Prostate gland (tissue), 2 donors: Measurements from ENCODE around the gene ZCCHC7. TPM values are rescaled to one million over a fixed set of nuclear protein-coding genes. Genes with fewer than 3 reads are reported as not detected.
"Not testable (repeated sequence)": the region's sequence is repeated elsewhere in the genome, so short reads cannot be mapped to it uniquely, and the experiment has no call there.

Source experiments
- DNase-seq: peaks from one replicate; pipeline ENCODE4 v3.0.0-alpha.2; 2019; ENCODE audit warnings: low spot score
- H3K27ac ChIP-seq, 2 donors: fragments of 200-600 bp; sonication (generic); 2 replicates each; pipeline ENCODE4 v1.5.1; 2017 to 2019
- H3K27me3 ChIP-seq: fragments of 200-600 bp; sonication (generic); replicated peaks from 2 replicates; pipeline ENCODE4 v1.5.1; 2019; ENCODE audit not compliant: insufficient read depth
- H3K36me3 ChIP-seq, 2 donors: fragments of 200-600 bp; sonication (generic); 1 replicate in 1 of 2; 2 replicates in 1 of 2; pipeline versions ENCODE4 v1.5.1 to v1.8.1; 2017 to 2019
- H3K4me1 ChIP-seq: fragments of 200-600 bp; sonication (generic); replicated peaks from 2 replicates; pipeline ENCODE4 v1.5.1; 2019
- H3K4me3 ChIP-seq, 2 donors: fragments of 200-600 bp; sonication (generic); 2 replicates each; pipeline ENCODE4 v1.5.1; 2017 to 2019
- H3K9me3 ChIP-seq: fragments of 200-600 bp; sonication (generic); 2 replicates; pipeline ENCODE4 v1.5.1; 2017
- CTCF ChIP-seq, 4 experiments: fragments of 200-600 bp in 2 of 4; fragments of 450-650 bp in 2 of 4; sonication (generic) in 2 of 4; IDR thresholded peaks; 1 replicate in 3 of 4; 2 replicates in 1 of 4; pipeline ENCODE4 v1.5.1; 2016 to 2019; ENCODE audit warnings: antibody characterized with exemption in 4 of 4, mild to moderate bottlenecking in 2 of 4, moderate library complexity in 2 of 4
- POLR2A ChIP-seq: fragments of 450-650 bp; IDR thresholded peaks from one replicate; pipeline ENCODE4 v1.6.1; 2016; ENCODE audit warnings: antibody characterized with exemption, mild to moderate bottlenecking
- POLR2AphosphoS5 ChIP-seq: sonication (generic); formaldehyde crosslinking; IDR thresholded peaks from one replicate; pipeline ENCODE4 v1.6.1; 2017; ENCODE audit warnings: antibody characterized with exemption
- WGBS: methylation state at CpG from one replicate; pipeline ENCODE4 v1.1.5; 2018; 5-methylcytosine and 5-hydroxymethylcytosine counted together
- intact Hi-C: fragments of 100-400 bp; cut with DNase I; formaldehyde crosslinking; loops from one replicate; pipeline ENCODE4 v1.14.2; 2022
- total RNA-seq, 2 donors: library from RNA; depleted of rRNA; stranded (reverse); fragments of >200 nt; gene quantifications; one replicate each; pipeline ENCODE4 v1.1.0, GENCODE V29; 2016

The ZCCHC7 gene
- total RNA-seq, 2 donors from 2014 or later: 12.7 to 14.2 TPM

- TF ChIP-seq POLR2AphosphoS5 (no peak), POLR2A (no peak), CTCF (IDR thresholded peaks at IDR 0.05) (no peak)
- Histone ChIP-seq H3K4me3 (no peak overlapping the region), H3K27ac (no peak overlapping the region), H3K4me1 (no peaks in the 10 kb centered on the region), H3K36me3 (no peaks in the 10 kb centered on the region), H3K9me3 (no peaks in the 10 kb centered on the region), H3K27me3 (no peaks in the 10 kb centered on the region)
- 93% methylated on average over 5 of the region's 5 CpGs for WGBS
- intact Hi-C loops: no loop called here
- DNase-seq: no peak
These were observed 67.5 kb downstream of the ZCCHC7 start for GRCh38 chr9:37187713-37188439.

DNA sequence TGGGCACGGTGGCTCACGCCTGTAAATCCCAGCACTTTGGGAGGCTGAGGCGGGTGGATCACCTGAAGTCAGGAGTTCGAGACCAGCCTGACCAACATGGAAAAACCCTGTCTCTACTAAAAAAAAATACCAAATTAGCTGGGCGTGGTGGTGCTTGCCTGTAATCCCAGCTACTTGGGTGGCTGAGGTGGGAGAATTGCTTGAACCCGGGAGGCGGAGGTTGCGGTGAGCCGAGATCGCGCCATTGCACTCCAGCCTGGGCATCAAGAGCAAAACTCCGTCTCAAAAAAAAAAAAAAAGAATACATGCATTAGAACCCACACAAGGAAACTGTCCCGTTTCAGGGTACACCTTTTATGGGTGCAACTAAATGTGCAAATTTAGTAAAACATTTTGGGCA, 70.4 kb downstream of the ZCCHC7 start:
- H3K4me1 ChIP-seq, H3K27me3 ChIP-seq, H3K36me3 ChIP-seq, DNase-seq, H3K27ac ChIP-seq, H3K9me3 ChIP-seq, intact Hi-C loops, H3K4me3 ChIP-seq: not testable (repeated sequence)
- 98% methylated on average over 13 of the region's 13 CpGs for WGBS

GRCh38 chr9:37191403-37192089, 71.2 kb downstream of the ZCCHC7 start:
- intact Hi-C loops: no loop called here
- Histone ChIP-seq H3K9me3 (no peaks in the 10 kb centered on the region), H3K4me1 (no peaks in the 10 kb centered on the region), H3K36me3 (no peaks in the 10 kb centered on the region), H3K4me3 (no peak overlapping the region), H3K27ac (no peak overlapping the region), H3K27me3 (no peaks in the 10 kb centered on the region)
- 89% methylated on average over 4 of the region's 4 CpGs for WGBS
- DNase-seq: no peak
- TF ChIP-seq POLR2AphosphoS5: no peak
- TF ChIP-seq POLR2A: no peak

DNA sequence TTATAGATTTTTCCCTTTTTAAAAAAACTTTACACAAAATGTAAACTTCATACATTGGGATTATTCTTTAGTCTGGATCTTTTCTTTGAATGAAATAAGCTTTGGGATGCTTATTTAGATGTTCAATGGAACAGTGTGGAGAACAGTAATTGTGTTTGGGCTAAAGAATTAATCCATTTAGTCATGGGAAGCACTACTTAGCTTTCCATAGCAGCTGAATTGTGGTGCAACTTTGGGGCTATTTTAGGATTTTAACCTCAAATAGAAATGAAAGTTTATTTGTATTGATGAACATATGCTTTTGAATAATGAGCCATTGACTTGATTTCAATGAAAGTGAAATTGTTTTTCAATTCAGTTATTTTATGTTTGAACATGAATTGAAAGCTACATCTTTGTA, 72.4 kb downstream of the ZCCHC7 start:
- Histone ChIP-seq H3K4me1 (no peaks in the 10 kb centered on the region), H3K27me3 (no peaks in the 10 kb centered on the region), H3K9me3 (no peaks in the 10 kb centered on the region), H3K36me3 (no peaks in the 10 kb centered on the region), H3K4me3 (no peak overlapping the region), H3K27ac (no peak overlapping the region)
- no peak for DNase-seq
- intact Hi-C loops: no loop called here
- TF ChIP-seq CTCF (IDR thresholded peaks at IDR 0.05) (no peak), POLR2A (no peak), POLR2AphosphoS5 (no peak)

DNA sequence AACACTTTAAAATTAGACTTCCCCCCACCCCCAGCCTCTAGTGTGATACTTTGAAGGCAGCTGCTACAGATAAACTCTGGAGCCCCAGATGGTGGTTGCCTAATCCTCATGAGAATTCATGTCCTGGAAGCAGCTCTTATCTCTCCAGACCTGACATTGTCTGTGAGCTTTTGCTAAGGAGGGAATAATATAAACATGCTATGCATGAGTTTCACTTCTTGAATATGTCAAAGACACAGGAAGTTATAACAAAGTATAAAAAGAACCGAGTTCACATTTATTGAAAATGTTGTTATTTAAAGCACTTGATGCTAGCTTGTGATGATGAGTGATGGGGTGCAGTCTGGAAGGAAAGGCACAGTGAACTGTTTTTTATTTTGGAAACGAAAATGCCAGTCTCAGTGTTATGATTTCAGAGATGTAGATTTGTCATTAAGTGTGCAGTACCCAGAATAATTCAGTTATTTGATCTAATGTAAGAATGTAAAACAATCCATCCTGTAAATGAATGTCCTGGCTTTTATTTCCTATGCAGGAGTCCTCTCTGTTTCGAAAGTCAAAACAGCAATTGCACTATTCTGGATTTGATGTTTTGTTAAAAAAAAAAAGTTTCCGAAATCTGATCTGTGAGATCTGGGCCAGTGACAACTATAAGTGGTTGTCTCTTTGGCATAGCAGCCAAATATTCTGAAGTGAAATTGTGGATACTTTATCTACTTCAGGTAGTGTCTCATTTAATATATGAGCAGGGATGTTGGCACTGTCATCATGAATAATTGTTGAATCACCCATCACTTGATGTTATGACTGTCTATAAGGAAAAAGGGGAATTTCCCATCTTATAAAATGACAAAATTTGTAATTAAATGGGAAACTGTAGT, 77.0 kb downstream of the ZCCHC7 start:
- DNase-seq: no peak
- H3K9me3 ChIP-seq: no peaks in the 10 kb centered on the region
- H3K27me3 ChIP-seq: no peaks in the 10 kb centered on the region
- no peak for TF ChIP-seq POLR2A
- no peak for TF ChIP-seq POLR2AphosphoS5
- TF ChIP-seq CTCF (IDR thresholded peaks at IDR 0.05): no peak
- WGBS: 55% methylated on average over 4 of the region's 4 CpGs
- H3K4me1 ChIP-seq: no peaks in the 10 kb centered on the region
- H3K27ac ChIP-seq: no peak overlapping the region
- H3K36me3 ChIP-seq: no peaks in the 10 kb centered on the region
- H3K4me3 ChIP-seq: no peak overlapping the region
- intact Hi-C loops: no loop called here
